ENCODE measurements around the gene UBAP2.

The UBAP2 gene

GRCh38 chr9:34072868-34073590 is 24.3 kb upstream of the UBAP2 start:
- TF ChIP-seq CTCF (IDR thresholded peaks at IDR 0.05; ENCODE audit: control insufficient read depth, insufficient read depth, low read depth, low read length, missing control alignments): no peak
- peak; percentile 51 for DNase-seq (ENCODE audit: low read depth)
- no peak overlapping the region for H3K4me3 ChIP-seq (ENCODE audit: control insufficient read depth, low read depth, low read length)

GRCh38 chr9:34072410-34072809 is 23.7 kb upstream of the UBAP2 start:
- TF ChIP-seq CTCF (IDR thresholded peaks at IDR 0.05; ENCODE audit: control insufficient read depth, insufficient read depth, low read depth, low read length, missing control alignments): no peak
- DNase-seq (ENCODE audit: low read depth): no peak
- no peak overlapping the region for H3K4me3 ChIP-seq (ENCODE audit: control insufficient read depth, low read depth, low read length)

GRCh38 chr9:34070606-34071324 is 22.1 kb upstream of the UBAP2 start:
- TF ChIP-seq CTCF (IDR thresholded peaks at IDR 0.05; ENCODE audit: control insufficient read depth, insufficient read depth, low read depth, low read length, missing control alignments): no peak
- DNase-seq (ENCODE audit: low read depth): no peak
- no peak overlapping the region for H3K4me3 ChIP-seq (ENCODE audit: control insufficient read depth, low read depth, low read length)

- no peak for TF ChIP-seq CTCF (IDR thresholded peaks at IDR 0.05; ENCODE audit: control insufficient read depth, insufficient read depth, low read depth, low read length, missing control alignments)
- H3K4me3 ChIP-seq (ENCODE audit: control insufficient read depth, low read depth, low read length): no peak overlapping the region
- DNase-seq (ENCODE audit: low read depth): no peak
Measured at GRCh38 chr9:34069831-34070230, 21.1 kb upstream of the UBAP2 start.

DNA sequence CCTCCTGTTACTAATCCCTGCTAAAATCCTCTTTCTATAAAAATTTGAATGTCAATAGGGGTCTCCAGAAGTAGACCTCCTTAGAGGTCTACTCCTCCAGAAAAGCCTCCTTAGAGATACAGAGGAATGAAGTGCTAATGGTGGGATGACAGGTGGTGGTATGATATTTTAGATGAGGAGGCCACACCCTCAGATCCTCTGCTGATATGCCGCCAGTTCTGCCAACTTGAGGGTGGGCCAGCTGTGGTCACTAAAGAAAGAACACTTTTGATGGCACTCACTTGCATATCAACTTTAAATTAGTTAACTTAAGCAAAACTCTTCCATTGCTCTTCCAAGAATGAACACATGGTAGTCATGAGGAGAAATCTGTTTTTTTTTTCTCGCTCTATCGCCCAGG is 16.9 kb upstream of the UBAP2 start:
- H3K4me3 ChIP-seq (ENCODE audit: control insufficient read depth, low read depth, low read length): no peak overlapping the region
- TF ChIP-seq CTCF (IDR thresholded peaks at IDR 0.05; ENCODE audit: control insufficient read depth, insufficient read depth, low read depth, low read length, missing control alignments): no peak
- DNase-seq (ENCODE audit: low read depth): no peak

DNA sequence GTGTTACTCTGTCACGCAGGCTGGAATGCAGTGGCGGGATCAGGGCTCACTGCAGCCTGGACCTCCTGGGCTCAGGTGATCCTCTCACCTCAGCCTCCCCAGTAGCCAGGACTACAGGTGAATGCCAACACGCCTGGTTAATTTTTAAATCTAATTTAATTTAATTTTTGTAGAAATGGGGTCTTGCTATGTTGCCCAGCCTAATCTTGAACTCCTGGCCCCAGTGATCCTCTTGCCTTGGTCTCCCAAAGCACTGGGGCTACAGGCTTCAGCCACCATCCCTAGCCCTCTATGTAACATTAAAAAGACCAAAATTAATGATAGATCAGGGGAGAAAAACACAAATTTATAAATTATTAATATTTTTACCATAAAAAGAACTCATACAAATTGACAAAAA is 11.3 kb upstream of the UBAP2 start:
- no peak overlapping the region for H3K4me3 ChIP-seq (ENCODE audit: control insufficient read depth, low read depth, low read length)
- TF ChIP-seq CTCF (IDR thresholded peaks at IDR 0.05; ENCODE audit: control insufficient read depth, insufficient read depth, low read depth, low read length, missing control alignments): no peak
- no peak for DNase-seq (ENCODE audit: low read depth)

Measured in AG09309 (cell line).